GM18907 (cell line): ENCODE results near the gene MTHFSD.

ENCODE experiments used
- ATAC-seq: cut with Tn5 transposase; IDR thresholded peaks from one replicate; pipeline ENCODE4 v1.9.1; 2021; ENCODE audit warnings: mild to moderate bottlenecking, moderate library complexity; ENCODE audit not compliant: unreplicated experiment

The MTHFSD gene

DNA sequence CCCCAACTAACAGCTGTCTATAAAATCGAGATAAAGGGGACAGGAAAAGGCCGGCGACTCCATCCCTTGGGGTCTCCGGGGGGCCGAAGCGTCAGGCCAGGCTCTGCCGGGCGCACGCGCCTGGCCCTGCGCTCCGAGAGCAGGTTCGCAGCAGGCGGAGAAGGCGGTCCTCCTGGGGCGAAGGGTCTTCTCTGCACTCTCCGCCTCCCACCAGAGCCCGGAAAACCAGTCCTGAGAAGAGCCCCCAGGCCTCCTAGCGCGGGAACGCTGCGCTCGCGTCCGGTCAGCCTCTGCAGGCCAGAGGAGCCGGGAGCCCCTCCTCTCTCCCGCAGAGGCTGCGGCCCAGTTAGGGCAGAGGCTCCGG, 39.6 kb downstream of the MTHFSD start:
- no peak for ATAC-seq

DNA sequence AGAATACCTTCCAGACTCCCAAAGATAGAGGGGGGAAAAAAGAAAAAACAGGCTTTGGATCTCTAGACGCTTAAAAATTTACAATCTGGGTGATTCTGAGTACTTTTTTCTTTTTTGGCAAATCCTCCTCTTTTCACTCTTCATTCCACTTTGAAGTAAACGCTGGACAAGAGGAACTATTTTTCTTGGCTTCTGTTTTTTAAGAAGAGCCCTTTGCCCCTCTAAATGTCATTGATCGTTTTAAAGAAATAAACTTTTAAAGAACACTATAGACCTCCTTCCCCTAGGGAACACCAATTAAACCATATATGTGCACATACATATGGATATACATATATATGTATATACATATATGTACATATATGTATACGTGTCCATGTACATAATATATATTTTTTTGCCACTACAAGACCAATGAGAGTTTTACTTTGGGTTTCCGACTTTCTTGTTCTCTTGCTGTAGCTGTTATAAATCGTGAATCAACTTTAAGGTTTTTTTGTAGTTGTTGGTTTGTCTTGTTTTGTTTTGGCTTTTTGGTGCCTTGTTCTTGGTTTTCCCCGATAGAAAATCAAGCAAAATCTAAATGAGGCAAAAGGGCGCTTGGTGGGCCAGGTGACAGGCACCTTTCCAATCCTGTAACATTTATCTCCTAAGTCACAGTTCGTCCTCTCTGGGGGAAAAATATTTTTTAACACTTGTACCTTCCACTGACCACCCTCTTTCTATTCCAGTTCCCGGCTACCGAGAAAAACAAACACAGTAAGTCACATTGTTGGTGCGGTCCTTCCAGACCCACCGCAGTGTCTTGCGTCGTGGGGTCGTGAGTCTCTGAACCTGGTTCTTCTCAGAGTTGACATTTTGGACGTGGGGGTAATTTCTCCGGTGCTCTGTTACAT, 40.3 kb downstream of the MTHFSD start:
- ATAC-seq, result no peak

DNA sequence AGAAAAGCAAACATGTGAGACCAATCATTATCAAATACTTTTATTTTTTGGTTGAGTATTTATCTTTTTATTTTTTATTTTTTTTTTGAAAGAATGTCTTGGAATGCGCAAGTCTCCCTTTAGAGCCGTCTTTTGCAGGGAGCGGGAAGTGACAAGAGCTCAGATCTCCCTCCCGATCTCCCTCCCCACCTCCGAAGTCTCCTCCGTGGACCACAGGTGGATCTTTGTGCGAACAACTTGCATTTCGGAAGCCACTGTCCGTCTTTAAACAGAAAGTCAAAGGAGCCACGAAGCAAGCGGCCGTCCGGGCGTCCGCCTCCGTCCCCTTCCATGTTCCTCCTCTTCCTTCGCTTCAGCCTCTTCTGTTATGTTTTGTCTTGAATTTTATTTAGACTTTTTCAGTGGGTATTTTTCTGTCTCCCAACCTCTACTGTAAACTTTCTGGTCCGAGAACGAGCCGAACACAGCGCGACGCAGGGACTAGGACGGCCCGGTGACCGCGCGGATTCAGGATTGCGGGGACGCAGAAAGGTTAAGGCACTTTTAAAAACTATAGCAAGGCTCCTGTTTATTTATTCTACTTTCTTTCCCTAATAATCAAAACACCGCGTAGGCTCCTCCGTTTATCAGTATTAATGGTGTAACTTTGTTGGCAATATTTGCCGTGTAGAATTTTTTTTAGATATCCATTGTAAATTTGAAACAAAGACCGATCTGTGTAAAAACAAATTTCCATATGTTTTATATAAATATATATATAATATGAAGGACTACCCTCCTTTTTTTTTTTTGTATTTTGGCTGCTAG, 41.4 kb downstream of the MTHFSD start:
- ATAC-seq, result no peak

- ATAC-seq, result no peak
These were observed 42.1 kb downstream of the MTHFSD start for GRCh38 chr16:86512860-86513470.

DNA sequence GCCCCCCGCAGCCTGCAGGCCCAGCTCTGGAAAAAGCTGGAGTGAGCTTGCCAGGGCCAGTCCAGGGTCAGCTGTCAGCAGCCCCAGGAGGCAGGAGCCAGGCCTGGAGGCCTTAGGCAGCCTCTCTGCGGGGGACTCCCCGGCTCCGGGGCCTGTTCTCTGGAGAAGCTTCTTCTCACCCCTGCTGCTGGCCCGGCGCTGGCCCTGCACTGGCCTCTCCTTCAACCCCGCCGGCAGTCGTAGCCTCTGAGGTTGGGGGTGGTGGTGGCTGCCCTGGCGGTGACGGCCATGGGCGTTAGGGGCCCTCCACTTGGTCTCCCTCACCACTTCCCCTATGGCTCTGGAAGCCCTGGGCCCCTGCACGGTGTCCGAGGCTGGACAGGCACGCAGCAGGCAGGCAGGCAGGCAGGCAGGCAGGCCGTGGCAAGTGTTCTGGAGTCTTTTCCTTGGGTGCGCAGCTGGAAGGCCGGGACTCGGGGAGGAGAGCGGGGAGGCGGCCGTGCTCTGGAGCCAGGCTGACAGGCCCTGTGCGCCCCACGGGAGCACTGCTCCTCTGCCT, 42.7 kb downstream of the MTHFSD start:
- no peak for ATAC-seq

DNA sequence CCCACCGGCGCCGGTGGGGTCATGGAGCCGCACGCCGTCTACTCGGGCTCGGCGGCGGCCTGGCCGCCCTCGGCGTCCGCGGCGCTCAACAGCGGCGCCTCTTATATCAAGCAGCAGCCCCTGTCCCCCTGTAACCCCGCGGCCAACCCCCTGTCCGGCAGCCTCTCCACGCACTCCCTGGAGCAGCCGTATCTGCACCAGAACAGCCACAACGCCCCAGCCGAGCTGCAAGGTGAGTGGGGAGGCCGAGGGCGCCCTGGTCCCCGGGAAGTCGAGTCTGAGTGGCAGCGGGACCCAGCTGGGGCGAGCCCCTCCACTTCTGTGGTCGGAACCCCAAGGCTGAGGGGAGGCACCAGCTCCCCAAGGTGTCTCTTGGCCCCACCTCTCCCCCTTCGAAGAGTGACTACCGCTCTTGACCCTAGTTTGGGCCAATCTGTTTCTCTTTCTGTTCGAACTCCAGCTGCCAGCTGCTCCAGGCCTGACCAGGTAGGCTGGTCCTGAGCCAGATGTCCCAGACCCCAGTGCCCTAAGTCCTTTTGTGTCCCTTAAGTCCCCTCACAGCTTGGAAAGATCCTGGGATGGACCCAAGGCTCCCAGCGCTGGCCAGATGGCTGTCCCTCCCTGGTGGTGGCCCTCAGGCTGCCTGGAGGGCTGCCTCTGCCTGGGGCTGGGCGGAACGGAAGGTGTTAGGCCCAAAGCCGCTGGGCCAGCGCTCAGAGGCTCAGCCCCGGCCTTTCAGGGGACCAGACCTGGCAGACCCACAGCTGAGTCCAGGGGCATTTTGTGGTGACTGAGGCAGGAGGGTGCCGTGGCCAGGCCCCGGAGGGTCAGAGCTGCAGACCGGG, 43.5 kb downstream of the MTHFSD start:
- ATAC-seq, result no peak

GRCh38 chr16:86510465-86511261, 44.4 kb downstream of the MTHFSD start, which contains the start of gene FOXF1:
FOXF1 (plus strand) TSS chr16:86510527; CDS start chr16:86510570, 43 bp downstream.
- no peak for ATAC-seq

DNA sequence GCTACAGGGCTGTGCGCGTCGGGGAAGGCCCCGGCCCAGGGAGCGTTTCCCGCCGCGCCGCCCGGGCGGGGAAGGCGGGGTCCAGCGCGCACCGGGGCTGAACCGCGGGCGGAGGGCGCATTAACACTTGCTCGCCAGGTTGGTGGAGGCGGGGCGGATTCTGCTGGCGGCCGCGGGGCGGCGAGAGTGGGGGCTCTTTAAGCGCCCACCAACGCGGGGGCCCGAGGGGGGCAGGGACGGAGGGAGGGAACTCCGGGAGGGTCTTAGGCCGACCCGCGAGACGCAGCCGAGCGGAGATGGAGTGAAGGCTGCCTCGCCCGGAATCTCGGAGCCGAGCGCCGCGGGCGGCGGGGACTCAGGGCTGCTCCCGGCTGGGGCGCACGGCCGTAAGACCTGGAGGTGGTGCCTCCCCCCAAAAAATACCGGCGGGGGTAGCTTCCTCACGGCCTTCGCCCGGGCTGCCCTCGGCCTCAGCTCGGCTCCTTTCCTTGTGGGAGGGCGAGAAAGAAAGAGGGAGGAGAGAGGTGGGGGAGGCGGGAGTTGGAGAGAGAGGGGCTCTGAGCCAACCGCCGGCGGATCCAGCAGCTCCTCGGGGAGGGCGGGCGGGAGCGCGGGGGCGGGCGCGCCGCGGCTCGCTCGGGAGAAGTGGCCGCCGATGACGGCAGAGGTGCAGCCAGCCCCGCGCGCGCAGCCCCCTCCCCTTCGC, 45.1 kb downstream of the MTHFSD start:
- ATAC-seq, result no peak

DNA sequence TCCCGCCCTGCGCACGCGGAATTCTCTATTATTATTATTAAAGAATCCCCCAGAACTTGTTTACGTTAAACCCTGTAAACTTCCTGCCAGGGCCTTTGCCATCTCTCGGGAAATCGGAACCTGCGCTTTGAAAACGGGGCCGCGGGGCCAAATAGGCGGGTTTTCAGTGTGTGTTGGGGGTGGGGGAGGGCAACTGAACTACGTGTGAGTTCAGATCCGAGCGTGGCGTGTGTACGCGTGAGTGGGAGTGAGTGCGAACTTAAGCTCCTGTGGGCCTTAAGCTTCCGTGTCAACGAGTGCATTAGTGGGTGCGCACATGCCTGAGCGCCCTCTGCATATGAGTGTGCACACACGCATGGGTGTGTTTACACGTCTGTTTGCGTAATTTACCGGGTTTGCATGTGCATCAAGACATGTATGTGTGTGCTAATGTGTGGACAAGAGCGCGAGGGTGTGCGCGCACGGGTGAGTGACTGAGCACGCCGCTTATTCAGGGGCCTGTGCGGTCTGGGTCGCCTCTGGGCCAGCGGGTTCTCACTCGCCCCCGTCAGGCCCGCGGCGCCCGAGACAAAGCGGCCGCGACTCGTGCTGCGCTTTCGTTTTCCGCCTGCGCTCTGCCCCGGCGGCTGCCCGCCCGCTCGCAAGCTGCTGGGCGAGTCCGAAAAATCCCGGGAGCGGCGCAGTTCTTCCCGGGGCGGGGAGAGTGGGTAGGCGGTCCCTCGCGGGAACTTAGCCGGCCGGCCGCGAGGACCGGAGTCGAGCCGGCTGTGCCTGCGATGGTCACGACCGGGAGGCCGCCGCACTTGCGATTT, 45.9 kb downstream of the MTHFSD start:
- no peak for ATAC-seq

DNA sequence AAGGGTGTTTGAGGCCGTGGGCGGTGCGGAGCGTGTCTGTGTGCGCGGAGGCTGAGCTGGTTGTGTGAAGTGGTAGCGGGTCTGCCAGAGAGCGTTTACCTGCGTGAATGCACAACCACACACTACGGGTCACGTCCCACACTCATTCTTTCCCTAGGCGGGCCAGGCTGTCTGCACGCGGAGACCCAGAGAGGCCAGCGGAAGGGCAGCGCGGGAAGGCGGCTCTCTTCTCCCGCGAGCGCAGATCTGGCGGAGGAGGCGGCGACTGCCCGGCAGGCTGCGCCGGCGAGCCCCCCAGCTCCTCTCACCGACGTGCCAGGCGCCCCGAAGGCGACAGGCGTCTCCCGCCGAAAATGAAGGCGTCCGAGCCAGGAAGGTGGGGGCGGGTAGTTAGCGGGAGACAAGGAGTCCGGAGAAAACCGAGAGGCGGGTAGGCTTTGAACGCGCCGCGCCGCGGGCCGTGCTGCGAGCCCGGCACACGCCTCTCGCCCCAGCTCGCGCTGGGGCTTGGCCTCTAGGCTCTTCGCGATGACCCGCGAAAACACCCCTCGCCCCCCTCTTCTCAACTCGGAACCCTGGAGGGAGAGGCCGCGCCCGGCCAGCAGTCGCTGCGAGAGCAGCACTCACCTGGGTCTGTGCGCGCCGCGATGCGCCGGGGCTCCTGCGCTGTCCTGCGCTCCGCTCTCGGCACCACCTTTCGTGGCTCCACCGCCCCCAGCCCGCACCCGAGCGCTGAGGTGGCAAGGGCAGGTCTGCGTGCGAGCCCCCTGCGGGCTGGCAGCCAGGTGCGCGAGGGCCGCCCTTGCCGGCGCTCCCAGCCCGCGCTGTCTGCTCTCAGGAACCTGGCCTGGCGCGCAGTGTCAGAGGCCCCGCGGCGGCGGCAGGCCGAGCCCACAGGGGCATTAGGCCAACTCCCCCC, 46.7 kb downstream of the MTHFSD start:
- ATAC-seq, result no peak

GRCh38 chr16:86507173-86508027, 47.6 kb downstream of the MTHFSD start:
- ATAC-seq, result no peak

DNA sequence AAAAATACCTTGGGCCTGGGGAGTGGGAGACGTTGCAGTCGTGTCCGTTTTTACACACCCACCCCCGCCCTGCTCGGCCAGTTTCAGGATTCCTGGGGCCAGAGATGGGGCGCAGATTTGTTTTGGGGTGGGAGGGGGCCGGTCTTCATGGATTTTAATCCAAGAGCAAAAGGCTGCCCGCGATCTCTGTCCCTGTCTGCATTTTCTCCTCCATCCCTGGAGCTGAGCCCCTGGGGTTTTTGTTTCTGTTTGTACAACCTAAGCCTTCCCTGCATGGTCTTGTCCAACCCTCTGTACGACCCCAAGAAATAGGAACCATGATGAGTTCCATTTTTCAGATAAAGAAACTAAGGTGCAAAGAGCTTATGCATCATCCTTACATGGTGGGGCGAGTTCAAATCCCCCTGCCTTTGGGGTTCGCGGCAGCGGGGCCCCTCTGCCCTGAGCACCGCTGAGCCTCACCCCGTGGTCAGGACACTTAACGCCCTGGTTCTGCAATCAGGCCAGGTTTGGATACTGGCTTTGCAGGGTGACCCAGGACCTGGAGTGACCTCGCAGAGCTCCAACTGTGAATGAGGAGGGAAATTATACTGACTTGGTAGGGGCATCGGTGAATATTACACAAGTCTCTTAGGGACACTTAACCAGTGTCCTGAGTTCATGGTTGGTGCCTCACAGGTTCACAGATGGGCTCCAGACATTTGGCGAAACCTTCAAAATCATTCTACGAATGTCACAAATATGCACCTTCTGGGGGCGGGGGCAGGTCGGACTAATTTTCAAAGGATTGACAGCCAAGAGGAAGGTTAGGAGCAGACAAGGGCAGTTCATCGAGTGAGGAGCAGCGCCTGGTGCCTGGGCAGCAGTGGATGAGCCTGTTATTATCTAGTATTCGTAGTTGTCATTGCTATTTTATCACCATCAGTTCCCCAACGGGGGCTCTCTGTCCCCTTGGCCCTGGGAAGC, 48.9 kb downstream of the MTHFSD start:
- ATAC-seq, result no peak

DNA sequence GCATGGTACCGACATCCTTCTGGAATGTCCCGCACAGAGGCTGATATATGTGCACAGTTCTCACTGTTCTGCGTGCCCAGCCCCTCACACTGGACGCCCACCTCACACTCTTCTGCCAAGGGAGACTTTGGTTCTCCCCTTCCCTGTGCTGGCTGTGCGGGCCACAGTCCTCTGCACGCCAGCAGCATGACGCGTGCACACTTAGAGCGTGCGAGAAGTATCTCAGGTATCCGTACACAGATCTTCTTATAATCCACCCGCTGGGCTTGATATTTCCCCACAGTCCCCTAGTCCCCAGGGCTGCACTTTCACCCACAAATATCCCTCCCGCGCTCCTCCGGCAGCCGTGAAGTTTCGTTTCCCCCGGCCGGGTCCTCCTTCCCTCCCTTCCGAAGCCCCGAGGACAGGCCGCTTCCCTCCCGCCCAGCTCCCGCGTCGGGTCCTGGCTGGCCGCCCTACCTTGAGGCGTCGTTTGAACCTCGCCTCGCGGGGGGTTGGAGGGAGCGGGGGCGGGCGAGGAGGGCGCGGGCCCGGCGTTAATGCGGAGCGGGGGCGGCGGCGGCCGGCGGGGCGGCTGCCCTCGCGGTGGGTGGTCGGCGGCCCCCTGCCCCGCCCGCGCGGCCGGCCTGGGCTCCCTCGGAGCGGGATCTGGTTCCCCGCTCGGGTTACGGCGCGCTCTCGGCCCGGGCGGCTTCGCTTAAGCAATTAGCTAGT, 49.7 kb downstream of the MTHFSD start:
- ATAC-seq, result no peak
